GM21529 (cell line): ENCODE results near the gene DOCK9.

ENCODE experiments used
- ATAC-seq: cut with Tn5 transposase; IDR thresholded peaks from one replicate; pipeline ENCODE4 v1.9.1; 2021; ENCODE audit not compliant: unreplicated experiment

The DOCK9 gene

GRCh38 chr13:98801626-98802418 lies 176.0 kb downstream of the DOCK9 start:
- ATAC-seq = no peak

GRCh38 chr13:98800078-98800477 lies 177.8 kb downstream of the DOCK9 start:
- ATAC-seq = no peak

- ATAC-seq = no peak
These were observed 178.8 kb downstream of the DOCK9 start for GRCh38 chr13:98798849-98799645.

- ATAC-seq = no peak
These were observed 180.4 kb downstream of the DOCK9 start for GRCh38 chr13:98797456-98797855.

- no peak for ATAC-seq
These were observed 181.1 kb downstream of the DOCK9 start for GRCh38 chr13:98796798-98797197.

GRCh38 chr13:98796191-98796590 lies 181.7 kb downstream of the DOCK9 start:
- ATAC-seq = no peak

GRCh38 chr13:98795220-98795619 lies 182.6 kb downstream of the DOCK9 start:
- ATAC-seq = no peak

- no peak for ATAC-seq
These were observed 183.4 kb downstream of the DOCK9 start for GRCh38 chr13:98794498-98794897.

- no peak for ATAC-seq
These were observed 184.9 kb downstream of the DOCK9 start for GRCh38 chr13:98792785-98793495.

- ATAC-seq = no peak
These were observed 185.5 kb downstream of the DOCK9 start for GRCh38 chr13:98792321-98792720.

GRCh38 chr13:98791611-98792010 lies 186.3 kb downstream of the DOCK9 start:
- no peak for ATAC-seq

GRCh38 chr13:98787996-98788395 lies 189.9 kb downstream of the DOCK9 start:
- no peak for ATAC-seq

- ATAC-seq = no peak
These were observed 190.7 kb downstream of the DOCK9 start for GRCh38 chr13:98787173-98787572.

GRCh38 chr13:98786023-98786422 lies 191.8 kb downstream of the DOCK9 start:
- ATAC-seq = no peak

GRCh38 chr13:98785405-98785804 lies 192.5 kb downstream of the DOCK9 start:
- ATAC-seq = no peak

- ATAC-seq = no peak
These were observed 193.2 kb downstream of the DOCK9 start for GRCh38 chr13:98784666-98785065.

GRCh38 chr13:98783856-98784478 lies 193.9 kb downstream of the DOCK9 start:
- no peak for ATAC-seq

- ATAC-seq = no peak
These were observed 195.2 kb downstream of the DOCK9 start for GRCh38 chr13:98782654-98783053.

GRCh38 chr13:98781905-98782304 lies 196.0 kb downstream of the DOCK9 start:
- no peak for ATAC-seq

- ATAC-seq = no peak
These were observed 196.4 kb downstream of the DOCK9 start for GRCh38 chr13:98781470-98781869.

- ATAC-seq = no peak
These were observed 196.8 kb downstream of the DOCK9 start for GRCh38 chr13:98781045-98781444.
